ENCODE results near the gene MN1. TPM values are rescaled to one million over a fixed set of nuclear protein-coding genes. Genes with fewer than 3 reads are reported as not detected.

MN1 gene
- polyA plus RNA-seq, 1 experiment: 1.3 TPM

- DNase-seq (ENCODE audit: low read depth): peak; percentile 85
- Histone ChIP-seq H3K4me3 (ENCODE audit: low read depth, low read length) (no peak overlapping the region), H3K36me3 (ENCODE audit: control insufficient read depth, insufficient read depth, low read length) (no peaks in the 10 kb centered on the region), H3K27me3 (ENCODE audit: control insufficient read depth, insufficient read depth, low read length) (no peaks in the 10 kb centered on the region)
- ChIA-PET POLR2A (no interaction called here), CTCF (interaction anchor here (1.0 to 1.2 kb wide), 3 partner anchors 39 to 313 kb away, joined by 3 read pairs; no protein-coding TSS in a partner anchor)
- TF ChIP-seq, protein P1, sequence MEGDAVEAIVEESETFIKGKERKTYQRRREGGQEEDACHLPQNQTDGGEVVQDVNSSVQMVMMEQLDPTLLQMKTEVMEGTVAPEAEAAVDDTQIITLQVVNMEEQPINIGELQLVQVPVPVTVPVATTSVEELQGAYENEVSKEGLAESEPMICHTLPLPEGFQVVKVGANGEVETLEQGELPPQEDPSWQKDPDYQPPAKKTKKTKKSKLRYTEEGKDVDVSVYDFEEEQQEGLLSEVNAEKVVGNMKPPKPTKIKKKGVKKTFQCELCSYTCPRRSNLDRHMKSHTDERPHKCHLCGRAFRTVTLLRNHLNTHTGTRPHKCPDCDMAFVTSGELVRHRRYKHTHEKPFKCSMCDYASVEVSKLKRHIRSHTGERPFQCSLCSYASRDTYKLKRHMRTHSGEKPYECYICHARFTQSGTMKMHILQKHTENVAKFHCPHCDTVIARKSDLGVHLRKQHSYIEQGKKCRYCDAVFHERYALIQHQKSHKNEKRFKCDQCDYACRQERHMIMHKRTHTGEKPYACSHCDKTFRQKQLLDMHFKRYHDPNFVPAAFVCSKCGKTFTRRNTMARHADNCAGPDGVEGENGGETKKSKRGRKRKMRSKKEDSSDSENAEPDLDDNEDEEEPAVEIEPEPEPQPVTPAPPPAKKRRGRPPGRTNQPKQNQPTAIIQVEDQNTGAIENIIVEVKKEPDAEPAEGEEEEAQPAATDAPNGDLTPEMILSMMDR (IDR thresholded peaks at IDR 0.05; ENCODE audit: insufficient read depth, low read depth, low read length): no peak
Measured at GRCh38 chr22:27718186-27719035, 83.1 kb downstream of the MN1 start.

GRCh38 chr22:27717094-27717493, 84.5 kb downstream of the MN1 start:
- CTCF ChIA-PET: no interaction called here
- POLR2A ChIA-PET: no interaction called here

DNA sequence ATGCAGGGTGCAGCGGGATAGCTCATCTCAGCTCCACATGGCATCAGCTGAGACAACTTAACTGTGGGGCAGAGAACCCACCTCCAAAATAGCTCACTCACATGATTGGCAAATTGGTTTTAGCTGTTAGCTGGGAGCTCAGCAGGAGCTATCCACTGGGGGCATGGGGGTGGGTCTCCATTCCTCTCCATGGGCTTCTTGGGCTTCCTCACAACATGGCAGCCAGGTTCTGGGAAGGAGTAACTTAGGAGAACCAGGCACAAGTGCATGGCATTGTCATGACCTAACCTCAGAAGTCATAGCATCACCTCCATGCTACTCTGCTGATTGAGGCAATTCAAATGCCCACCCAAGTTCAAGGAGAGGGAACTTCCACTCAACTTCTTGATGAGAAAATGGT, 85.5 kb downstream of the MN1 start:
- POLR2A ChIA-PET: no interaction called here
- H3K36me3 ChIP-seq (ENCODE audit: control insufficient read depth, insufficient read depth, low read length): no peaks in the 10 kb centered on the region
- CTCF ChIA-PET: no interaction called here
- TF ChIP-seq, protein P1 (IDR thresholded peaks at IDR 0.05; ENCODE audit: insufficient read depth, low read depth, low read length): no peak
- DNase-seq (ENCODE audit: low read depth): no peak
- H3K4me3 ChIP-seq (ENCODE audit: low read depth, low read length): no peak overlapping the region
- 0 out of 2 replicates have a peak, but pooled peaks cover 1% of the 10 kb centered on the region for H3K27me3 ChIP-seq (ENCODE audit: control insufficient read depth, insufficient read depth, low read length)

More at GRCh38 chr22:27717094-27717493, 84.5 kb downstream of the MN1 start:
- no peak overlapping the region for H3K4me3 ChIP-seq (ENCODE audit: low read depth, low read length)
- TF ChIP-seq, protein P1 (IDR thresholded peaks at IDR 0.05; ENCODE audit: insufficient read depth, low read depth, low read length): no peak
- no peak for DNase-seq (ENCODE audit: low read depth)
- no peaks in the 10 kb centered on the region for H3K27me3 ChIP-seq (ENCODE audit: control insufficient read depth, insufficient read depth, low read length)
- H3K36me3 ChIP-seq (ENCODE audit: control insufficient read depth, insufficient read depth, low read length): no peaks in the 10 kb centered on the region

DNA sequence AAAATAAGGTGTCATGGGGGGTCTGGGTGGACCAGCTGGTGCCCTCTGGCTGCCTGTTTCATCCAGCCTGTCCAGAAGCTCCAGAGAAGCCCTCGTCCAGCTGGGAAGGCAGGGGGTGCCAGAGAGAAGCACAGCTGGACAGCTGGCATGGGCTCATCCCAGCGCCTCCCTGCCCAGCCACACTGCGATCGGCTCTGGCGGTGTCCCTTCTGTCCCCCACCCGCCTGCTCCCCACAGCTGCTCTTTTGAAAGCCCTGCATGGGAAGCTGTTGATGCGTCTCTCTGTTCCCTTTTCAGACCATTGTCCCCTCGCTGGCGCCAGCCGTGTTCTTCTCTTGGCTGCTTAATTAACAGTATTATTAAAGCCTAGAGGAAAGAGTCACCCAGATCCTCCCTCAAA, 86.5 kb downstream of the MN1 start:
- no peak overlapping the region for H3K4me3 ChIP-seq (ENCODE audit: low read depth, low read length)
- TF ChIP-seq, protein P1 (IDR thresholded peaks at IDR 0.05; ENCODE audit: insufficient read depth, low read depth, low read length): no peak
- no peaks in the 10 kb centered on the region for H3K36me3 ChIP-seq (ENCODE audit: control insufficient read depth, insufficient read depth, low read length)
- DNase-seq (ENCODE audit: low read depth): no peak
- POLR2A ChIA-PET: no interaction called here
- CTCF ChIA-PET: interaction anchor here (0.7 kb wide), 1 partner anchor 18 kb away, joined by 3 read pairs; no protein-coding TSS in a partner anchor
- H3K27me3 ChIP-seq (ENCODE audit: control insufficient read depth, insufficient read depth, low read length): 0 out of 2 replicates have a peak, but pooled peaks cover 1% of the 10 kb centered on the region

DNA sequence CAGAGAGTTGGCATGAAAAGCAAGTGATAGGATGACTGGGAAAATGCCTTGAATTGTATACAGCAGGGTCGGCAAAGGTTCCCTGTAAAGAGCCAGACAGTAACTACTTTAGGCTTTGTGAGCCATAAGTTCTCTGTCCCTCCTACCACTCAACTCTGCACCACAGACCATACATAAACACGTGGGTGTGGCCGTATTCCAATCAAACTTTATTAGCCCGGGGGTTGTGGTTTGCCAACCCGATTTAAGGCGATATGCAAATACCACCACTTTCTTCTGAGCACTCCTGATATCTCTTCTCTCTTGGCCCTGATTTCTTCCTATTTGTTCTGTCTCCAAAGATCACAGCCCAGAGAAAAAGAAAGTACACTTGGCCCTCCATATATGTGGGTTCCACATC, 87.5 kb downstream of the MN1 start:
- no peak for DNase-seq (ENCODE audit: low read depth)
- Histone ChIP-seq H3K4me3 (ENCODE audit: low read depth, low read length) (no peak overlapping the region), H3K36me3 (ENCODE audit: control insufficient read depth, insufficient read depth, low read length) (no peaks in the 10 kb centered on the region), H3K27me3 (ENCODE audit: control insufficient read depth, insufficient read depth, low read length) (0 out of 2 replicates have a peak, but pooled peaks cover 1% of the 10 kb centered on the region)
- TF ChIP-seq, protein P1 (IDR thresholded peaks at IDR 0.05; ENCODE audit: insufficient read depth, low read depth, low read length): no peak
- POLR2A ChIA-PET: no interaction called here
- CTCF ChIA-PET: interaction anchor here (1.1 kb wide), 1 partner anchor 28 kb away, joined by 3 read pairs; no protein-coding TSS in a partner anchor

Data from BJ (cell line).